Stimulated activated CD4-positive, alpha-beta T cell treated with anti-CD3 and anti-CD28 coated beads, TNF-alpha, amount 100 ng/mL, for 24 hours (primary cell): ENCODE measurements around the gene ACAP3.
"Not testable (repeated sequence)": the region's sequence is repeated elsewhere in the genome, so short reads cannot be mapped to it uniquely, and the experiment has no call there.

Source experiments
- DNase-seq, 3 experiments: peaks; one replicate each; pipeline ENCODE4 v3.0.0-alpha.2; 2020; ENCODE audit warnings: low read depth in 3 of 3

ACAP3 gene

DNA sequence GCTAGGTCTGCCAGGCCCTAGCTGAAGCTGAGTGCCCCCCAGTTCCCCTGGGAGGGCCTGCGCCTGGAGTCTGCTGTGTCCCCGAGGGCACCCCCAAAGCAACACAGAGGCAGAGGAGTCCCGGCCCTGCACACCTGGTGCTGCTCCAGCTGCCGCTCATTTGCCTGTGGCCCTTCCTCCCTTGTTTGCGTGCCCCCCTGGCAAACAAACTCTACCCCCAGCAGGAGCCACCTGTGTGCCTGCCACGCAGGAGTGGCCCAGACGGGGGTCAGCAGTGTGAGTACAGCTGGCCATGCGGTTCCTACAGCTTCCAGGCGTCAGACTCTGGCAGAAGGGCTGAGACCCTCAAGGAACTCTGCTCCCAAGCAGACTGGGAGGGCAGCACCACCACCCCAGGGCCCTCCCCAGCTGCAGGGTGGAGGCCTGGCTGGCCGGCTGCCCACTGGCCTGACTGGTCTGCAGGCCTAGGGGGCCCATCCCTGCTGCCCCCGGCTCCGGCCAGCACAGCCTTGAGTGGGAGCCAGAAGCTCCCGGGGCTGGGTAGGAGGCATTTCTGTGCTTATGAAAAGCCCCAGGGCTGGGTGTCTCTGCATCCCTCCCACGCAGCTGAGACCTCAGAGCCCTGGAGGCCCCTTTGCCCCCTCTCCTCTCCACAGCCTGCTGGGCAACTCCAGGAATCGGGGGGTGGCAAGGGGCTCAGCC, 22.8 kb upstream of the ACAP3 start:
- DNase-seq, result no peak

DNA sequence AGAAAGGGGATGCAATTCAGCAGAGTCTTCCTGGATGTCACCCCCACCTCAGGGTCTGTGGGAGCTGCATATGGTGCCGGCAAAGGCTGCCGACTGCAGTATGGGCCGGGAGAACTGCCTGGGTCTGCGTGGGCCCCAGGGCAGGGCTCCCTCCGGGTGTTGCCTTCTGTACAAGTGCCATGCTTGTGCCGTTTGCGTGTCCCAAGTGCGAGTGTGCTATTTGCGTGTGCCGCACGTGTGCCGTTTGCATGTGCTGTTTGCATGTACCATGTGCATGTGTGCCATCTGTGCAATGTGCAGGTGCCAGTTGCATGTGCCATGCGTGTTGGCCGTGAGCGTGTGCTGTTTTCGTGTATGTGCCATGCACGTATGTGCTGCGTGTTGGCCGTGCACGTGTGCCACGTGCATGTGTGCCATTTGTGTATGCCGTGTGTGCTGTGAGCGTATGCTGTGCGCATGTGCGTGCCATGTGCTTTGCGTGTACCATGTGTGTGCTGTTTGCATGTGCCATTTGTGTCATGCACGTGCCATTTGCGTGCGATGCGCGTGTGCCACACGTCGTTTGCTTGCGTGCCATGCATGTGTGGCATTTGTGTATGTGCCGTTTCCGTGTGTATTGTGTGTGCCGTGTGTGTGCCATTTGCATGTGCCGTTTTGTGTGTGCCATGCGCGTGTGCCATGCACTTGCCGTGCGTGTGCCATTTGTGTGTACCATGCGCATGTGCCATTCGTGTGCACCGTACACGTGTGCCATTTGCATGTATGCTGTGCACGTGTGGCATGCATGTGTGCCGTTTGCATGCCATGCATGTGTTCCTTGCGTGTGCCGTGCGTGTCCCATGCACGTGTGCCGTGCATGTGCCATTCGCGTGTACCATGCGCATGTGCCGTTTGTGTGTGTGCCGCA, 21.8 kb upstream of the ACAP3 start:
- DNase-seq, result no peak

DNA sequence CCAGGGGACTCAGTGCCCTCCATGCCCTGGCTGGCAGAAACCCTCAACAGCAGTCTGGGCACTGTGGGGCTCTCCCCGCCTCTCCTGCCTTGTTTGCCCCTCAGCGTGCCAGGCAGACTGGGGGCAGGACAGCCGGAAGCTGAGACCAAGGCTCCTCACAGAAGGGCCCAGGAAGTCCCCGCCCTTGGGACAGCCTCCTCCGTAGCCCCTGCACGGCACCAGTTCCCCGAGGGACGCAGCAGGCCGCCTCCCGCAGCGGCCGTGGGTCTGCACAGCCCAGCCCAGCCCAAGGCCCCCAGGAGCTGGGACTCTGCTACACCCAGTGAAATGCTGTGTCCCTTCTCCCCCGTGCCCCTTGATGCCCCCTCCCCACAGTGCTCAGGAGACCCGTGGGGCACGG, 20.5 kb upstream of the ACAP3 start:
- no peak for DNase-seq

DNA sequence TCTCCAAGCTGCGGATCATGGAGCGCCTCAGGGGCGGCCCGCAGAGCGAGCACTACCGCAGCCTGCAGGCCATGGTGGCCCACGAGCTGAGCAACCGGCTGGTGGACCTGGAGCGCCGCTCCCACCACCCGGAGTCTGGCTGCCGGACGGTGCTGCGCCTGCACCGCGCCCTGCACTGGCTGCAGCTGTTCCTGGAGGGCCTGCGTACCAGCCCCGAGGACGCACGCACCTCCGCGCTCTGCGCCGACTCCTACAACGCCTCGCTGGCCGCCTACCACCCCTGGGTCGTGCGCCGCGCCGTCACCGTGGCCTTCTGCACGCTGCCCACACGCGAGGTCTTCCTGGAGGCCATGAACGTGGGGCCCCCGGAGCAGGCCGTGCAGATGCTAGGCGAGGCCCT, 19.6 kb upstream of the ACAP3 start:
- DNase-seq, result no peak

DNA sequence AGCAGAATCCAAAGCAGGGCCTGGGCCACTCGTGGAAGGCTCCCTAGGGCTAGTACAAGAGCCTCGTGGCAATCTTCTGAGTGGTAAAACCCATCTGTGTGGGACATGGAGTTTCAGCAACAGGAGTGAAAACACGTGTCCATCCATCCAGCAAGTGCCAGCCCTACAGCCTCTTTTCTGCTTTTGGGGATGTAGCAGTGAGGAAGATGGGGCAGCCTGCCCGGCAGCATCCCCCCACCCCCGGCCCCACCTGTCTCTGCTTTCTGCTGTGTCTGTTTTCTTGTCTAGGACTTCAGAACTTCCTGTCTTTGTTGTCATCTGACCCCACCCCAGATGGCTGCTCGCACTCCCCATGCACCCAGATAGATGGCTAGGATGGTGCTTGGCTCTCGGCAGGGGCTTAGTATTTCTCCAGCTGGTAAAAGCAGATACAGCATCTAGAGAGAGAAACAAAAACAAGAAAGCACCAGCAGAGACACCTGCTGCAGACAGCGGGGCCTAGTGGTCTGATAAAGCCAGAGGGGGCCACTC, 18.4 kb upstream of the ACAP3 start:
- no peak for DNase-seq

DNA sequence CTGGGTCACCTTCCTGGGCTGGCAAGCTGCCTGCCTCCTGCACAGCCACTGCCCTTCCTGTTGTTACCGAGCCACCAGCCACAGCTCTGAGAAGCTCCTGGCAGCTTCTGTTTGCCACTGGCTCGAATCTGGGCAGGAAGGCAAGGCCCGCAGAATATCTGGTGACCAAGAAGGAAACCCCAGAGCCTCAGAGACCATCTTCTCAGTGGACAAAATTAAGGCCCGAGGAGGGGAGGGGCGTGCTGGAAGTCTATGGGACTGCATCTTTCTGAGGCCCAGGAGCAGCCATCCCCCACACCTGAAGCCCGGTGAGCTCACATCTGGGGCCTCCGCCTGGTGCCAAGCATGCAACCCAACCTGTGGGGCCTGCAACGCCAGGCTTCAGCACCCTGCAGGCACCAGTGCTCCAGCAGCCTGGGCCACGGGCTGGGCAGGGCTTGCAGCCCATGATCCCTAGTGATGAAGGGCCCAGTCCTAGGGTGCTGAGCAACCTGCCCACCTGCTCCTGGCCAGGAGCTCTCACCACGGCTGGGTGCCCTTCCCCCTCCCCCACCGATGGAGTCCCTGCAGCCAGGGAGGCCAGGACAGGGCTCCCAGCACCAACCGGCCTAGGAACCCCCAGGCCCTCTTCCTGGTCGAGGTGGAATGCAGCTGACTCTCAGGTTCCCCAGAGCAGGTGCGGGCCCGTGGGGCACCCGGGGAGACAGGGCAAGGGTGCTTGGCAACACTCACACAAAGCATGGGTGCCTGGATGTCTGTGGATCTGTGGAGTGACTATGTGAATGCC, 17.8 kb upstream of the ACAP3 start:
- DNase-seq, result no peak

DNA sequence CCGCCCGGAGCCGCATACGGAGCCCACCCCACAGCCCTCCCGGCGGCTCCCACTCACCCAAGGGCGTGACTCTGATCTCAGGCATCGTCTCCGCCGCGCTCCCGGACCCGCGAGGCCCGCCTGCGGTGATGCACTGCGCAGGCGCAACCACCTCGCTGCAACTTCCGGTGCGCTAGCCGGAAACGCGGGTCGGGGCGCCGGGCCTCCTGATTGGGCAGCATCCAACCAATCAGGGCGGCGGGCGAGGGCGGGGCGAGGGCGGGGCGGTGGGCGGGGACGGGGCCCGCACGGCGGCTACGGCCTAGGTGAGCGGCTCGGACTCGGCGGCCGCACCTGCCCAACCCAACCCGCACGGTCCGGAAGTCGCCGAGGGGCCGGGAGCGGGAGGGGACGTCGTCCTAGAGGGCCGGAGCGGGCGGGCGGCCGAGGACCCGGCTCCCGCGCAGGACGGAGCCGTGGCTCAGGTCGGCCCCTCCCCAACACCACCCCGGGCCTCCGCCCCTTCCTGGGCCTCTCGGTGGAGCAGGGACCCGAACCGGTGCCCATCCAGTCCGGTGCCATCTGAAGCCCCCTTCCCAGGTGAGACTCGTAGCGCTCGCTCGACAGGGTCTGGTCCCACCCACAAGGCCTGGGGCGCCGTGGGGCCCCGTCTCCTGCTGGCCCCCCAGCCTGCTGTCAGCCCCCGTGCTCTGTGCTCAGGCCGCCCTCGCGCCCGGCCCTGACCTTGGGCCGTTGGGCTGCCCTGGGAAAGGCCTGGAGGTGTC, 17.0 kb upstream of the ACAP3 start, which contains the start of the genes CPTP and INTS11:
TSS of gene CPTP (plus strand) at position 279 of the 764 bp plus-strand sequence. CDS start 2,109 bp downstream, outside the sequence.
TSS of gene INTS11 (minus strand) at position 137 of the 764 bp plus-strand sequence. CDS start at position 85, 52 bp downstream.
- peak; percentile 94 to 96 (median 95) for DNase-seq

DNA sequence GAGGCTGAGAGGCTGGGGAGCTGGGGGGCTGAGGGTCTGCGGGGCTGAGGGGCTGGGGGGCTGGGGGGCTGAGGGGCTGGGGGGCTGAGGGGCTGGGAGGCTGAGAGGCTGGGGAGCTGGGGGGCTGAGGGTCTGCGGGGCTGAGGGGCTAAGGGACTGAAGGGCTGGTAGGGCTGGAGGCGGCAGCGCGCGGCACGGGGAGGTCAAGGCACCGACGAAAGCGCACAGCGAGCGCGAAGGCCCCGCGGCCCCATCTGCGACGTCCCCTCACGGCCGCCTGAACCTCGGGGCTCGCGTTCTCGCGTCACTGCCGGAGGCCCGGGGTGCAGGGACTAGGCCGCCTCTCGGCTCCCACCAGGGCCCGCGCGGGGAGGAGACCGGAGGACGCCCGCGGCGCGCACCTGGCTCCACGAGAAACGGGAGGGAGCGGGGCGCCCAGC, 16.4 kb upstream of the ACAP3 start:
- no peak for DNase-seq

DNA sequence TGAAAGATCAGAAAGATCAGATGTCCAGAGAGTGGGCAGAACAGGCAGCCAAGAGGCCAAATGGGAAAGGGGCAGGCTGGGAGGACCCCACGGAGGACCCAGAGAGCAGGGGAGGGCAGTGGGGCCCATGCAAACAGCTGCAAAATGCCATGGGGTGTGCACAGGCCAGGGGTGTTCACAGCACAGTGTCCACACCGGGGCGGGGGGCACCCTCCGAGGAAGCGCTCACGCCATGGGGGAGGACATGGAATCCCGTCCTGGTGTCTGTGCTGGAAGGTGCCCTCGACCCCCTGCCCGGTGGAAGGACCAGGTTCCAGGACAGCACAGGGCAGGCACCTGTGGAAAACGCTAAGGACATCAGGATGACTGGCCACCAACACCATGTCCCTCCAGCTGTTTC, 15.2 kb upstream of the ACAP3 start:
- no peak for DNase-seq

DNA sequence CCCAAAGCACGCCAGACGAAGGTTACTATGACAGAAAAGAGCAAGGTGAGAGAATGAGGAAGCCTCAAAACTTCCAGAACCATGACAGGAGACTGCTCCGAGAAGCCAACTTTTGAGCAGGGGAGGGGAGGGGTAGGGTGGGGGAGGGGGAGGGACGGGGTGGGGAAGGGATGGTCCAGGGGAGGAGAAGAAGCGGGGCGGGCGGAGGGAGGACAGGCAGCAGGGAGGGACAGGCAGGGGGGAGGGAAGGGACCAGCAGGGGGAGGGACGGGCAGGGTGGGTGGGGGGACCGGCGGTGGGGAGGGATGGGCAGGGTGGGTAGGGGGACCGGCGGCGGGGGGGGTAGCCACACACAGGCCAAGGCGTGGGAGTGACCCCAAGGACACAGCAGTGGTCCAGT, 14.7 kb upstream of the ACAP3 start:
- DNase-seq, result no peak

DNA sequence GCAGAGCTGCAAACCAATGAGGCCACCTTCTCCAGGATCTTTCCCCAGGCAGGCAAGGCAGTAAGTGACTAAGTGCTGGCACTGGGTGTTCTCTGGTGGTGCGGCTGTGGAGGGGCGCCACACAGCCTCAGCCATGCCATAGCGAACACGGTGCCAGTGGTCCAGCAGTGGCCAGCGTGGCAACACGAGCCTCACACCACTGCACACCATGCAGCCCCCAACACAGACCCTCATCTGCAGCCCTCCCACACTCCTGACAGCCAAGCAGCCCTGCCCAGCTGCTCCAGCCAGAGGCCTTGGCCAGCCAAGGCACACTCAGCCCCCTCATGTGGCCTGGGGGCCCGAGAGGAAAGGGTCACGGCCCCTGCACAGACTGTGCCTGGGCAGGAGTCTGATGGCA, 13.7 kb upstream of the ACAP3 start:
- DNase-seq, result no peak

DNA sequence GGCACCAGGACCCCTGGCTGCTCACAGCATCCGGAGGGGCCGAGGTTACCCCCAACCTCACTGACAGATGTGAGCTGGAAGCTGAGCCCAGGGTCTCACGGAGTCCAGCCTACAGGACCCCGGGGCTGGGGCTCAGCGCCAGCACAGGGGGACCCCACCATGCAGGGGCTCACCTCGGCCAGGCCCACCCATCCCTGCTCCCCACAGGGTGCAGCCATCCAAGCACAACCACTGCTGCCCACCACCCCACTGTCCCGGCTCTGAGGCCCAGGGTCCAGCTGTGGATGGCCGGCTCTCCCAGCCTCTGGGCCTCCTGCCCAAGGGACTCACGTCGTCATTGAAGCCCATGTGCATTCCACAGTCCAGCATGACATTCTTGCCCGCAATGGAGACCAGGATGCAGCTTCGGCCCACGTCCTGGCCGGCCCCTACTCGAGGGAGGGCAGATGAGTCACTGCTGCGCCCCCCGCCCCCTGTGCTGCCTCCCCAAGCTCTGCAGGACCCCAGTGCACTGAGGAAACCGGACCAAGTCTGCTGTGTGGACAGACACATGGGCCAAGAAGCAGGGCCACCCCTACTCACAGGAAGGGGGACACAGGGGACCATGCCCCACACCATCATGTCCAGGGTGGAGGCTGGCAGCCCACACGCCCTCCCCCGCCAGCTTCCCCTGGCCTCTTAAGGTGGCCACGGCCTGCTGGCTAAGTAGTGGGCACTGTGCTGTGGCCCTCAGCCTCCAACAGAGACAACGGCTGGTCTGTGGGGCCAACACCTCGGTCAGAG, 13.1 kb upstream of the ACAP3 start:
- DNase-seq, result no peak

DNA sequence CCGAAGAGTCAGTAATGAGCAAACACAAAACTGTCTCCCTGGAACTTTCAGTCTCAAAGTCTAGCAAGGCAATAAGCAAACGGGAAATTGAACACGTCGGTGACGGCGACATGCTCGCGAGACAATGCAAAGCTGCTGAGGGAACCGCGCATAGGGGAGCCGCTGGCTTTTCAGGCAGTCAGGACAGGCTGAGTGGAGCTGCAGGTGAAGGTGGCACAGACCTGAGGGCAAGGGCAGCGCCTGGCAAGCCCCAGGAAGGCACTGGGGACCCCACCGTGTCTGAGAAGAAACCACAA, 11.9 kb upstream of the ACAP3 start:
- no peak for DNase-seq

DNA sequence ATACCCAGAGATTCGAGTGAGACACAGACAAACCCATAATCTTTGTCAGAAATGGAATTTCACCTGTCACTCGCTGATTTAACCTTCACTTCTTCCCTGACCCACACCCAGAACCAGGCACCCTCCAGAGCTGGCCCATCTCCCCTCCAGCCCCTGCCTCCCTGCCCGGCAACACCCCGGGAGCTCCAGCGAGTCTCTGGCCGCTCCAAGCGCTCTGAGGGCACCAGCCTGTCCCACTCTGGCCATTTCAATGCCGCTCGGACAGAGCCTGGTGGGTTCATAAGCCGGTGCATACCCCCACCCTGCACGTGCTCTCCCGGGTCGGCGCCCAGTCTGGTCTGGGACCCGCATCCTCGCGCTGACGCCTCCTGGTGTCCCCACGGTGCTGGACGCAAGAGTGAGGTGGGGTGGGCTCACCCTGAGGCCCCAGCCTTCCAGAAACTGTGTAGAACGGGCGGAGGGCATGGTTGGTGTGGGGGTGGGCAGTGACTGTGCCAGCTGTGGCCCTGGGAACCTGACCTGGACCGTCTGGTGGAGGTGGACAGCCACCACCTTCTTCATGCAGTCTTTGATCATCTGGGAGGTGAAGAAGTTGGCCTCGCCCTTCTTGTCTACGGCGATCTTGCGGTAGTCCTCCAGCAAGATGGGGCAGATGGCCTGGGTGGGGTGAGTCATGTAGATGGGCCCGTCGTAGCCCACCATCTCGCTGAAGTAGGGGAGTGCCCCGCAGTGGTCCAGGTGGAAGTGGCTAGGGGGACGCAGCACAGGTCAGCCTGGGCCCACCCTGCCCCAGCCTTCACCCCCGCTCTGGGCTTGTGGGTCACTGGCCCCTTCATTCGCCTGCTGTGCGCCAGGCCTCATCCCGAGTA, 11.3 kb upstream of the ACAP3 start:
- DNase-seq, result no peak

DNA sequence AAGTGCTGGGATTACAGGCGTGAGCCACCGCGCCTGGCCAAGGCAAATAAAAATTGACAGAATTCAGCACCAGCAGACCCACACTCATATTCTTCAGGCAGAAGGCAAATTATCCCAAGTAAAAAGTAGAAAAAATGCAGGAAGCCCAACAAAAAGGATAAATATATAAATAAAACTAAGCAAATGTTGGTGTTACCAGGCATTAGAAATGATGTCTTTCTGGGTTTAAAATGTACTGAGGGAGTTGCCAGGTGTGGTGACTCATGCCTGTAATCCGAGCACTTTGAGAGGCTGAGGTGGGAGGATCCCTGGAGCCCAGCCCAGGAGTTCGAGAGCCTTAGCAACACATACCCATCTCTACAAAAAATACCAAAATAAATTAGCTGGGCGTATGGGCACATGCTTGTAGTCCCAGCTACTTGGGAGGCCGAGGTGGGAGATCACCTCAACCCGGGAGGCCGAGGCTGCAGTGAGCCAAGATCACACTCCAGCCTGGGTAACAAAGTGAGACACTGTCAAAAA, 10.5 kb upstream of the ACAP3 start:
- no peak for DNase-seq

DNA sequence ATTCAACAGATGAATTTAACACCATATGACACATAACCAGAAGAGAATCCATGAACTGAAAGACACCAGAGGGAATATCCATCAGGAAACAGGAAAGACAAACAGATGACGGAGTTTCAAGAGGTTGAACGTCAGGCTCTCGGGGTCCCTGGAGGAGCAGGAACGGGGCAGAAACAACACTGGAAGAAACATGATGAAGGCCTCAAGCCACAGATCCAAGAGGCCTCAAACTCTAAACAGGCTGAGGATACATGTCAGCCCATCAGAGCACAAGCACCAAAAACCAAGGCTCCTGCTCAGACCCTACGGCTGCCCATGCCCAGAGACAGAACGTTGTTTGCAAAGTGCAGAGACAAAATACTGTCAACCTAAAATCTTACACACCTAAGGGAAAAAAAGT, 9.7 kb upstream of the ACAP3 start:
- no peak for DNase-seq

DNA sequence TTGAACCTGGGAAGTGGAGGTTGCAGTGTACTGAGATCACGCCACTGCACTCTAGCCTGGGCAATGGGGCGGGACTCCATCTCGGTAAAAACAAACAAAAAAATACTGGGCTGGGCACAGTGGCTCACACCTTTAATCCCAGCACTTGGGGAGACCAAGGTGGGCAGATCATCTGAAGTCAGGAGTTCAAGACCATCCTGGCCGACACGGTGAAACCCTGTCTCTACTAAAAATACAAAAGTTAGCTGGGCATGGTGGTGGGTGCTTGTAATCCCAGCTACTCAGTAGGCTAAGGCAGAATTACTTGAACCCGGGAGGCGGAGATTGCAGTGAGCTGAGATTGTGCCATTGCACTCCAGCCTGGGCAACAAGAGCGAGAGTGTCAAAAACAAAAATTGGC, 8.5 kb upstream of the ACAP3 start:
- DNase-seq, result not testable (repeated sequence)

DNA sequence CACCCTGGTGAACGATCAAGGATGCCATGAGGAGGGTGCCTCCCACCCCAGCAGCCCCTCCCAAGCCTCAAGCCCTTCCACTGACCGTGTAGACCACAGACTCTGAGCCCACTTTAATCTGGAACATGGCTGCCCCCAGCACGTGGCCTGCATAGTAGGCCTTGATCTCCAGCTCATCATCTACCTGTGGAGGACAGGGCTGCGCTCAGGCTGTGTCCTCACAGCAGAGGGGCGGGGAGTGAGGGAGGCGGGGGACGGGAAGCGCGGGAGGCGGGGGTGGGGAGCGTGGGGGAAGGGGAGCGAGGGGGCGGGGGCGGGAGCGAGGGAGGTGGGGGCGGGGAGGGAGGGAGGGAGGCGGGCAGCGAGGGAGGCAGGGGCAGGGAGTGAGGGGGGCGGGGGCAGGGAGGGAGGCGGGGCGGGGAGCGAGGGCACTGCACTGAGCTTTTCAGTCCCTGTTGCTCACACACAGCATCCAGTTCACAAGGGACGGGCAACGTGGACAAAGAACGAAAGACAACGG, 7.8 kb upstream of the ACAP3 start:
- no peak for DNase-seq
